Heart left ventricle (tissue), 16 donors: ENCODE data around the gene SIAH1. TPM values are rescaled to one million over a fixed set of nuclear protein-coding genes. Genes with fewer than 3 reads are reported as not detected.

Source experiments
- ATAC-seq, 4 donors: fragments of 200-7000 bp; cut with Tn5 transposase; one replicate each; pipeline ENCODE4 v1.9.1; 2020 to 2022; ENCODE audit warnings: moderate library complexity in 4 of 4, mild to moderate bottlenecking in 3 of 4, moderate number of reproducible peaks in 1 of 4
- DNase-seq, 5 donors: peaks; one replicate each; pipeline ENCODE4 v3.0.0-alpha.2; 2020
- H3K27ac ChIP-seq, 12 donors: fragments of 200-600 bp; sonication (generic) in 4 of 12; one replicate each; pipeline versions ENCODE4 v1.5.0 to v1.8.0; 2016 to 2022; ENCODE audit warnings: mild to moderate bottlenecking in 2 of 12
- H3K27me3 ChIP-seq, 9 donors: fragments of 200-600 bp; sonication (generic) in 2 of 9; one replicate each; pipeline versions ENCODE4 v1.5.1 to v1.8.0; 2016 to 2022; ENCODE audit warnings: mild to moderate bottlenecking in 3 of 9
- H3K36me3 ChIP-seq, 9 donors: fragments of 200-600 bp; sonication (generic) in 2 of 9; one replicate each; pipeline versions ENCODE4 v1.5.0 to v1.8.0; 2018 to 2022; ENCODE audit warnings: mild to moderate bottlenecking in 2 of 9
- H3K4me1 ChIP-seq, 12 donors: fragments of 200-600 bp; sonication (generic) in 4 of 12; one replicate each; pipeline versions ENCODE4 v1.5.0 to v1.8.0; 2016 to 2022; ENCODE audit warnings: mild to moderate bottlenecking in 3 of 12
- H3K4me3 ChIP-seq, 12 donors: fragments of 200-600 bp; sonication (generic) in 4 of 12; one replicate each; pipeline versions ENCODE4 v1.5.0 to v1.8.0; 2017 to 2022; ENCODE audit warnings: mild to moderate bottlenecking in 9 of 12, moderate library complexity in 4 of 12
- H3K9me3 ChIP-seq, 12 donors: fragments of 200-600 bp; sonication (generic) in 4 of 12; one replicate each; pipeline versions ENCODE4 v1.5.0 to v1.8.0; 2016 to 2022; ENCODE audit warnings: mild to moderate bottlenecking in 1 of 12
- POLR2A ChIP-seq, 2 donors: fragments of 450-650 bp; IDR thresholded peaks; one replicate each; pipeline ENCODE4 v1.6.1; 2017; ENCODE audit warnings: antibody characterized with exemption in 2 of 2, mild to moderate bottlenecking in 2 of 2, moderate library complexity in 2 of 2
- WGBS, 4 donors: extraction: QIAGEN DNeasy Blood & Tissue Kit in 2 of 4; methylation state at CpG; one replicate each; pipeline versions ENCODE4 v1.1.5 to v1.1.7; 2013 to 2018; 5-methylcytosine and 5-hydroxymethylcytosine counted together
- intact Hi-C, 10 donors: fragments of 100-400 bp; cut with DNase I; formaldehyde crosslinking; loops; one replicate each; pipeline versions ENCODE4 v1.11.1 to v1.14.2; 2022
- polyA plus RNA-seq, 2 donors: library from polyadenylated mRNA; stranded (reverse); fragments of 200-250 nt; gene quantifications; one replicate each; pipeline ENCODE4 v1.2.3, GENCODE V29; 2013
- total RNA-seq, 9 donors: library from RNA; depleted of rRNA in 2 of 9; stranded (reverse); fragments of >200 nt in 2 of 9; fragmentation: NEBNext Ultra II Directional in 3 of 9; extraction: Animal tissue kit (Norgen Biotek cat#: 25700) in 3 of 9; gene quantifications; one replicate each; pipeline versions ENCODE4 v1.1.0 to v1.2.4, GENCODE V29; 2016 to 2023
- TF ChIP-seq, protein P1 (sequence below), 12 donors: fragments of 200-600 bp; sonication (generic) in 4 of 12; IDR thresholded peaks; one replicate each; pipeline versions ENCODE4 v1.5.0 to v1.8.0; 2018 to 2022; ENCODE audit warnings: antibody characterized with exemption in 12 of 12, mild to moderate bottlenecking in 5 of 12
- donor health status: ischemic (EF 13 %, LVEDD 7.1; RV severe dilation, severe dysfunction).
- donor health status: healthy with polysubstance abuse.
- donor health status: DM: no; HTN: yes; CAD: no.
- donor health status: DM: no; HTN: no; CAD: no.
- donor health status: ischemic (EF 25% LVEDD 6.9; RV normal size, moderate dysfunction).
- donor health status: ischemic (EF 25% LVEDD 5.7; RV mildly dilated, moderate dysfunction).
- donor health status: healthy.
- donor health status: DM: yes; HTN: yes; CAD: no.
- donor health status: ischemic (EF 35%, LVEDD 5.7; RV mildly dilated, moderate dysfunction).
- donor health status: nonischemic (EF 11% LVEDD 7.7; RV severe dilation, severe dysfunction).
- donor health status: DM: yes; HTN: yes; CAD: no.
- donor health status: PGD.
- donor health status: ischemic (EF 29% LVEDD 5.4; RV normal size, mild dysfunction).
- donor health status: nonischemic (EF 23%, LVEDD 6.1; RV moderate dilation, normal function).

SIAH1 gene
- total and polyA plus RNA-seq, 11 donors = 10.1 to 21.5 (median 13.4) TPM

GRCh38 chr16:48365601-48366164 lies 19.5 kb downstream of the SIAH1 start:
- Histone ChIP-seq H3K36me3 (peaks cover 0 to 17% (median 11%) of the 10 kb centered on the region in 9 donors), H3K9me3 (no peaks in the 10 kb centered on the region), H3K4me1 (peaks cover 3 to 64% (median 41%) of the 10 kb centered on the region in 12 donors), H3K27me3 (no peaks in the 10 kb centered on the region), H3K27ac (peak overlapping the region; percentile 43 to 90 (median 75)), H3K4me3 (peak overlapping the region; percentile 38 to 70 (median 61))
- intact Hi-C loops = loop anchor here in 4 of 10 donors (1.0 to 5.0 kb wide), 5 partner anchors 17 to 177 kb away; partner anchors contain the start of gene SIAH1 (in 1 of the 4)
- ATAC-seq (peak; percentile 98 to 100 (median 100)), DNase-seq (peak; percentile 90 to 95 (median 93))
- TF ChIP-seq POLR2A (IDR thresholded peaks at IDR 0.05) = peak; percentile 69 to 97
- TF ChIP-seq, protein P1, sequence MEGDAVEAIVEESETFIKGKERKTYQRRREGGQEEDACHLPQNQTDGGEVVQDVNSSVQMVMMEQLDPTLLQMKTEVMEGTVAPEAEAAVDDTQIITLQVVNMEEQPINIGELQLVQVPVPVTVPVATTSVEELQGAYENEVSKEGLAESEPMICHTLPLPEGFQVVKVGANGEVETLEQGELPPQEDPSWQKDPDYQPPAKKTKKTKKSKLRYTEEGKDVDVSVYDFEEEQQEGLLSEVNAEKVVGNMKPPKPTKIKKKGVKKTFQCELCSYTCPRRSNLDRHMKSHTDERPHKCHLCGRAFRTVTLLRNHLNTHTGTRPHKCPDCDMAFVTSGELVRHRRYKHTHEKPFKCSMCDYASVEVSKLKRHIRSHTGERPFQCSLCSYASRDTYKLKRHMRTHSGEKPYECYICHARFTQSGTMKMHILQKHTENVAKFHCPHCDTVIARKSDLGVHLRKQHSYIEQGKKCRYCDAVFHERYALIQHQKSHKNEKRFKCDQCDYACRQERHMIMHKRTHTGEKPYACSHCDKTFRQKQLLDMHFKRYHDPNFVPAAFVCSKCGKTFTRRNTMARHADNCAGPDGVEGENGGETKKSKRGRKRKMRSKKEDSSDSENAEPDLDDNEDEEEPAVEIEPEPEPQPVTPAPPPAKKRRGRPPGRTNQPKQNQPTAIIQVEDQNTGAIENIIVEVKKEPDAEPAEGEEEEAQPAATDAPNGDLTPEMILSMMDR (IDR thresholded peaks at IDR 0.05) = peak in 4 of 12 donors; percentile 15 to 36 (median 23)
- 2 to 9% (median 4%) methylated on average over 12 to 33 of the region's 33 CpGs for WGBS, 4 donors

GRCh38 chr16:48365025-48365600 lies 20.1 kb downstream of the SIAH1 start:
- 34 to 53% (median 49%) methylated on average over 15 of the region's 15 CpGs for WGBS, 4 donors
- no peaks in the 10 kb centered on the region for H3K9me3 ChIP-seq
- no peaks in the 10 kb centered on the region for H3K27me3 ChIP-seq
- intact Hi-C loops = loop anchor here in 3 of 10 donors (2.0 to 5.0 kb wide), 3 partner anchors 20 to 177 kb away; partner anchors contain the start of gene SIAH1 (in 1 of the 3)
- peak overlapping the region; percentile 43 to 90 (median 75) for H3K27ac ChIP-seq
- DNase-seq (no peak), ATAC-seq (peak in 2 of 4 donors; percentile 1 to 10)
- H3K4me1 ChIP-seq = peaks cover 3 to 61% (median 39%) of the 10 kb centered on the region in 12 donors
- H3K36me3 ChIP-seq = peaks cover 0 to 19% (median 11%) of the 10 kb centered on the region in 9 donors
- no peak for TF ChIP-seq POLR2A (IDR thresholded peaks at IDR 0.05)
- TF ChIP-seq, protein P1 (IDR thresholded peaks at IDR 0.05) = no peak
- peak overlapping the region; percentile 38 to 70 (median 61) for H3K4me3 ChIP-seq

- H3K4me3 ChIP-seq = no peak overlapping the region
- no peaks in the 10 kb centered on the region for H3K27me3 ChIP-seq
- intact Hi-C loops = no loop called here
- ATAC-seq = no peak
- WGBS, 4 donors = 90 to 92% (median 91%) methylated on average over 12 of the region's 12 CpGs
- TF ChIP-seq POLR2A (IDR thresholded peaks at IDR 0.05) = no peak
- TF ChIP-seq, protein P1 (IDR thresholded peaks at IDR 0.05) = no peak
- H3K27ac ChIP-seq = peak overlapping the region in 1 of 12 donors; percentile 69
- peaks cover 0 to 42% (median 21%) of the 10 kb centered on the region in 9 donors for H3K36me3 ChIP-seq
- no peak for DNase-seq
- no peaks in the 10 kb centered on the region for H3K9me3 ChIP-seq
- peaks cover 3 to 47% (median 22%) of the 10 kb centered on the region in 12 donors for H3K4me1 ChIP-seq
Observed at GRCh38 chr16:48361540-48362144, 23.6 kb downstream of the SIAH1 start.

DNA sequence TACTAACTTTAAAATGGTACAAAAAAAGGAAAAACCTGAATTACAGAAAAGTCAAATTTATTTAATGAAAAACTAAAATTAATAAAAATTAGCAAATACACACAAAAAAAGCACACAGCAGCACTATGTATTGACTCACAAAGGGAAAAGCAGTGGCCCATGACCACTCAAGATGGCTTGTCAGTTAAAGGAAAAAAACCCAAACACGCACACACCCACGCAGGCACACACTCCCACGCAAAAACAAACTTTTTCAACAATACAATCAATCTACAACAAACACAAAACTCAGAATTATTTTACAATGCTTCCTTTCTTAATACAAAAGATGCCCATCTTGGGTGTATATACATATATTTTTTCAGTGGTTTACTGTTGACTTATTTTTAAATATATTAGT lies 24.2 kb downstream of the SIAH1 start:
- no peaks in the 10 kb centered on the region for H3K9me3 ChIP-seq
- H3K4me3 ChIP-seq = no peak overlapping the region
- peaks cover 0 to 43% (median 21%) of the 10 kb centered on the region in 9 donors for H3K36me3 ChIP-seq
- intact Hi-C loops = no loop called here
- TF ChIP-seq POLR2A (IDR thresholded peaks at IDR 0.05) = no peak
- TF ChIP-seq, protein P1 (IDR thresholded peaks at IDR 0.05) = no peak
- WGBS, 4 donors = 83 to 88% (median 85%) methylated on average over 3 of the region's 3 CpGs
- H3K27me3 ChIP-seq = no peaks in the 10 kb centered on the region
- ATAC-seq = no peak
- peak overlapping the region in 1 of 12 donors; percentile 43 for H3K27ac ChIP-seq
- DNase-seq = no peak
- peaks cover 3 to 46% (median 18%) of the 10 kb centered on the region in 12 donors for H3K4me1 ChIP-seq
